ENCODE data around the gene TMPRSS13. TPM values are rescaled to one million over a fixed set of nuclear protein-coding genes. Genes with fewer than 3 reads are reported as not detected.

The TMPRSS13 gene
- total and polyA plus RNA-seq, 5 donors from 2014 or later = 0.57 to 3.4 (median 1.1) TPM

DNA sequence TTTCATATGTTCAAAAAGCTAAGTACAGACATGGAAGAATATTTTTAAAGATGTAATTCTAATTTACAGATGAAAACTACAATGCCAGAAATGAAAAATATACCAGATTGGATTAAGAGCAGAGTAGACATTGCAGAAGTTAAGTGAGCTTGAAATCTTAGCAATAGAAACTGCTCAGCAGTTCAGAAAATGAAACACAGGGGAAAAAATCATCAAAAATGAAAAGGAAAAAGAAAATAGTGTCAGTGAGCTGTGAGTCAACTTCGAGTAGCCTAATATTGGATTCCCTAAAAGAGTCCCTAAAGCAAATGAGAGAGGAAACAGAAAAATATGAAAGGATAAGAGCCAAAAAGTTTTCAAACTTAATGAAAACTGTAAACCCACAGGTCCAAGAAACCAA is 31.2 kb upstream of the TMPRSS13 start:
- Mint-ChIP-seq H3K4me3 (peak overlapping the region in 1 of 4 donors; percentile 26), H3K27ac (no peak overlapping the region), H3K9me3 (peaks cover 6 to 22% (median 10%) of the 10 kb centered on the region in 7 donors)

DNA sequence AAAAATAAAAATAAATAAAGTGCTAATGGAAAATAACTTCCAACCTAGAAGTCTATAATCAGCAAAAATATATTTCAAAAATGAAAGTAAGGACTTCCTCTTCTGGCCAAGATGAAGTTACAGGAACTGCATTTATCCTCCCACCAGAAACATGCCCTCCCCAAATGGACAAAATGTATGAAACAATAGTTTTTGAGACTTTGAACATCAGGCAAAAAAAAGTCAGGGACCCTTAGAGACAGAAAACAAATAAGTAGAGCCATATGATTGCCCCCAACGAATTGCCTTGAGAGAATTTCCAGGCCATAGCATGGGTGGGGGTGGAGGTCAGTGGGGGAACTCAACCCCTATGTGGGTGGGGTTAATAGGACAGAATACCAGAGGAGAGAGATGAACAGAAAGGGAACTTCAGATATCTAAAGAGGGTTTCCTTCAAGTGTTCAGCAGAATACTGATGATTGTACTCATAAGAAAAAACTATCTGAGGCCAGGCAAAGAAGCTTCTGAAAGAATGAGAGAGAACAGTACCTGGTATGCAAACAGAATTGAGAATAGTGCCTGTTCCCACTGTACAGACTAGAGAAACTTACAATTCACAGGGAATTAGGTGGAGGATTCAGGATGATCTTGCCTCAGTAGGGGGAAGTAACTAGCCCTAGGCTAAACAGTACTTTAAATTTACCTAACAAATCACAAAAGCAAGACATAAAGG is 30.4 kb upstream of the TMPRSS13 start:
- peaks cover 0 to 8% of the 10 kb centered on the region in 2 experiments for H3K9me3 ChIP-seq (ENCODE audit: control insufficient read depth in 2 of 2, low read length in 2 of 2)
- peaks cover 35 to 69% (median 47%) of the 10 kb centered on the region in 4 donors for H3K4me1 Mint-ChIP-seq
- H3K27me3 ChIP-seq (ENCODE audit: control insufficient read depth, insufficient read depth, low read length) = no peaks in the 10 kb centered on the region
- H3K36me3 Mint-ChIP-seq = peaks cover 38% of the 10 kb centered on the region
- H3K4me3 ChIP-seq (ENCODE audit: low read depth, low read length) = no peak overlapping the region
- peak in 1 of 3 donors; percentile 28 for DNase-seq
- H3K27ac Mint-ChIP-seq = peak overlapping the region in 1 of 3 donors; percentile 42
- peaks cover 5% of the 10 kb centered on the region for H3K4me1 ChIP-seq (ENCODE audit: control insufficient read depth, insufficient read depth, low read length, poor library complexity, severe bottlenecking)
- H3K27ac ChIP-seq (ENCODE audit: insufficient read depth, low read length, poor library complexity, severe bottlenecking) = no peak overlapping the region
- no peak overlapping the region for H3K4me3 Mint-ChIP-seq
- H3K9me3 Mint-ChIP-seq = peaks cover 7 to 22% (median 10%) of the 10 kb centered on the region in 7 donors
- H3K27me3 Mint-ChIP-seq = no peaks in the 10 kb centered on the region
- peaks cover 3% of the 10 kb centered on the region for H3K36me3 ChIP-seq (ENCODE audit: control insufficient read depth, insufficient read depth, low read length)
- no peak for ATAC-seq (ENCODE audit: low read depth in 2 of 2)

More for the DNA sequence above, 31.2 kb upstream of the TMPRSS13 start:
- H3K36me3 Mint-ChIP-seq = peaks cover 42% of the 10 kb centered on the region
- no peak for ATAC-seq (ENCODE audit: low read depth in 2 of 2)
- peaks cover 35 to 62% (median 50%) of the 10 kb centered on the region in 4 donors for H3K4me1 Mint-ChIP-seq
- Histone ChIP-seq H3K9me3 (ENCODE audit: control insufficient read depth in 2 of 2, low read length in 2 of 2) (peaks cover 0 to 8% of the 10 kb centered on the region in 2 experiments), H3K27ac (ENCODE audit: insufficient read depth, low read length, poor library complexity, severe bottlenecking) (no peak overlapping the region), H3K27me3 (ENCODE audit: control insufficient read depth, insufficient read depth, low read length) (no peaks in the 10 kb centered on the region), H3K4me3 (ENCODE audit: low read depth, low read length) (no peak overlapping the region), H3K36me3 (ENCODE audit: control insufficient read depth, insufficient read depth, low read length) (peaks cover 3% of the 10 kb centered on the region), H3K4me1 (ENCODE audit: control insufficient read depth, insufficient read depth, low read length, poor library complexity, severe bottlenecking) (no peaks in the 10 kb centered on the region)
- no peaks in the 10 kb centered on the region for H3K27me3 Mint-ChIP-seq
- no peak for DNase-seq

DNA sequence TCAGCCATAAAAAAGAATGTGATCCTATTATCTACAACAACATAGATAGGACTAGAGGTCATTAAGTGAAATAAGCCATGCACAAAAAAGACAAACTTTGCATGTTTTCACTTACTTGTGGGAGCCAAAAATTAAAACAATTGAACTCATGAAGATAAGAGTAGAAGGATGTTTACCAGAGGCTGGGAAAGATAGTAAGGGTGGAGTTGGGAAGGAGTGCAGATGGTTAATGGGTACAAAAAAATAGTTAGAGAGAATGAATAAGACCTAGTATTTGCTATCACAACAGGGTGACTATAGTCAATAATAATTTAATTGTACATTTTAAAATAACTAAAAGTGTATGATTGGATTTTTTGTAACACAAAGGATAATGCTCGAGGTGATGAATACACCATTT is 29.7 kb upstream of the TMPRSS13 start:
- no peak for DNase-seq
- peaks cover 7 to 22% (median 10%) of the 10 kb centered on the region in 7 donors for H3K9me3 Mint-ChIP-seq
- H3K27ac Mint-ChIP-seq = peak overlapping the region; percentile 40 to 46 (median 42)
- peaks cover 39 to 75% (median 49%) of the 10 kb centered on the region in 4 donors for H3K4me1 Mint-ChIP-seq
- ATAC-seq (ENCODE audit: low read depth in 2 of 2) = no peak
- Histone ChIP-seq H3K27me3 (ENCODE audit: control insufficient read depth, insufficient read depth, low read length) (no peaks in the 10 kb centered on the region), H3K4me1 (ENCODE audit: control insufficient read depth, insufficient read depth, low read length, poor library complexity, severe bottlenecking) (peaks cover 11% of the 10 kb centered on the region), H3K4me3 (ENCODE audit: low read depth, low read length) (no peak overlapping the region), H3K9me3 (ENCODE audit: control insufficient read depth in 2 of 2, low read length in 2 of 2) (peaks cover 0 to 8% of the 10 kb centered on the region in 2 experiments), H3K27ac (ENCODE audit: insufficient read depth, low read length, poor library complexity, severe bottlenecking) (no peak overlapping the region), H3K36me3 (ENCODE audit: control insufficient read depth, insufficient read depth, low read length) (peaks cover 3% of the 10 kb centered on the region)
- H3K4me3 Mint-ChIP-seq = no peak overlapping the region
- no peaks in the 10 kb centered on the region for H3K27me3 Mint-ChIP-seq
- H3K36me3 Mint-ChIP-seq = peaks cover 38% of the 10 kb centered on the region

DNA sequence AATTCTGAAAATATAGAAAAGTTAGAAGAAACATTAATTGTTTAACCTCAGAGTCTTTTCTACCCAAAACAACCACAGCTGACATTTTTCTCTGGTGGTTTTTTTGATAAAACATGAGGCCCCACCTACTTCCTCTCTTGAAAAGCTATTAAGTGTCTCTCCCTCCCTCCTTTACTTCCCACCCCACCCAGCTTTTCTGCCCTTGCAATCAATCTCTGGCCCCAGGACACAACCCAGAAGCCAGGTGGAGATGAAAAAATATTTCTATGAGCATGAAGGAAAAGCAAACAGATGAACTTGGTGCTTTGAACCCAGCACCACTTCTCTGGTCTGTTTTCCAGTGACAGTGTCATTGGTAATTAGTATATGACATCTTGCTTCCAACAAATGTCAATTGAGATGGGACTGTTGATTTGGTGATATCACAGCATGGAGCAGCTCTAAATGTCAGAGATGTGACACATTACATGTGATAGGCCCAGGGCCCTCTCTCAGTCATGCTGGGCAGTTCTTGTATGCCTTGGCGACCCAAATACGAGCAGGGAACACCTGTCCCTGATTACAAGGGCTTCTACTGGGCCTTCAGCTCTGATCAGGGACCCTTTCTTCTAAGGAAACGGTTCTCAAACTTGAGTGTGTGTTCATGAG is 23.9 kb upstream of the TMPRSS13 start:
- peak overlapping the region; percentile 80 for H3K27ac ChIP-seq (ENCODE audit: insufficient read depth, low read length, poor library complexity, severe bottlenecking)
- Mint-ChIP-seq H3K27ac (peak overlapping the region; percentile 92 to 98 (median 93)), H3K4me1 (peaks cover 53 to 96% (median 70%) of the 10 kb centered on the region in 4 donors), H3K9me3 (peaks cover 0 to 12% (median 5%) of the 10 kb centered on the region in 7 donors), H3K27me3 (peaks cover 4% of the 10 kb centered on the region), H3K4me3 (peak overlapping the region; percentile 84 to 96 (median 88)), H3K36me3 (peaks cover 18% of the 10 kb centered on the region)
- H3K36me3 ChIP-seq (ENCODE audit: control insufficient read depth, insufficient read depth, low read length) = no peaks in the 10 kb centered on the region
- H3K4me1 ChIP-seq (ENCODE audit: control insufficient read depth, insufficient read depth, low read length, poor library complexity, severe bottlenecking) = peaks cover 68% of the 10 kb centered on the region
- H3K27me3 ChIP-seq (ENCODE audit: control insufficient read depth, insufficient read depth, low read length) = no peaks in the 10 kb centered on the region
- peak; percentile 17 to 31 for ATAC-seq (ENCODE audit: low read depth in 2 of 2)
- peak; percentile 18 to 84 (median 78) for DNase-seq
- H3K9me3 ChIP-seq (ENCODE audit: control insufficient read depth in 2 of 2, low read length in 2 of 2) = no peaks in the 10 kb centered on the region
- H3K4me3 ChIP-seq (ENCODE audit: low read depth, low read length) = peak overlapping the region; percentile 83

DNA sequence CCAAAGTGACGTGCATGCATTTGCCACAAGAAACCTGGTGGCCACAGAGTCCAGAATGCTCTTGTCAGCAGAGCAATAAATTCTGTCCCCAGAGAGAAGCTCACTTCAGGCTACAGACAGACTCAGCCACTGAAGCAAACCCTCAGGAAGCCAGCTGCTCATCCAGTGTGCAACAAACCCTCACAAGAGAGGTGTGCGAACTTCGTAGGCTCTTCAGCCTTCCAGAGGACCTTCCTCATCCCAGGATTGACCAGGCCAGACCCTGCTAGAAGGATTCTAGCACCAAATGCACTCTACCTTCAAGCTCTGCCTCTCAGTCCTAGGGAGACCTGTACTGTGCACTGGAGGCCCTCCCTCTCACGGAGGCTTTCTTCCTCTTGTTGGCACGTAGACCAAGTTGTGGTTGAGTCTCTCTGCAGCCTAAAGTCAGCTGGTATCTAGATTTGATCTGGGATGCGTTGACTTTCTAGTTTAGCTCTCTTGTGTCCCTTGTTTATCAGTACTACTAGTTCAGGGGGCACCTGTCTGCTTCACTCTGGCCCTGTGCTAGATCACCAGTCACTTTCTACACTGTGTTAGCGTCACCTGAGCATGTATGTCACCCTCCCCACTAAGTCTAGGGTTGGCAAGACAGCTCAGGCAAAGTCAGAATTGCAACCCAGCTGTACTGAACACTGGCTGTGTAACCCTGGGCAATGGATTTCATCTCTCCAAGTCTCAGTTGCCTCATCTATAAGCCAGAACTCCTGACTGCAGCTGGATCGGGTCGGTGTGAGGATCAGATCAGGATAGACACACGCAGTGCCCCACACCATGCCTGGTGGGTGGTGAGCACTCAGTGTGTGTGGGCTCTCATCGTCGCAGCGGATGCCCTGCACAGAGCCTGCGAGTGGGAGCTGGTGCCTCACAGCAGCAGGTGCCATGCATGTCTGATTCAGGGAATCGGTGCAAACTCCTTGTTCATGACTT is 22.1 kb upstream of the TMPRSS13 start:
- H3K27ac Mint-ChIP-seq = peak overlapping the region; percentile 92 to 98 (median 93)
- H3K4me3 ChIP-seq (ENCODE audit: low read depth, low read length) = peak overlapping the region; percentile 74
- peaks cover 40 to 97% (median 69%) of the 10 kb centered on the region in 4 donors for H3K4me1 Mint-ChIP-seq
- ATAC-seq (ENCODE audit: low read depth in 2 of 2) = peak; percentile 62 to 75
- peaks cover 0 to 2% (median 0%) of the 10 kb centered on the region in 7 donors for H3K9me3 Mint-ChIP-seq
- H3K4me1 ChIP-seq (ENCODE audit: control insufficient read depth, insufficient read depth, low read length, poor library complexity, severe bottlenecking) = peaks cover 85% of the 10 kb centered on the region
- peaks cover 4% of the 10 kb centered on the region for H3K36me3 Mint-ChIP-seq
- DNase-seq = peak in 2 of 3 donors; percentile 56 to 83
- H3K4me3 Mint-ChIP-seq = peak overlapping the region; percentile 84 to 96 (median 88)
- H3K27me3 ChIP-seq (ENCODE audit: control insufficient read depth, insufficient read depth, low read length) = no peaks in the 10 kb centered on the region
- H3K9me3 ChIP-seq (ENCODE audit: control insufficient read depth in 2 of 2, low read length in 2 of 2) = no peaks in the 10 kb centered on the region
- H3K27me3 Mint-ChIP-seq = peaks cover 4% of the 10 kb centered on the region
- H3K36me3 ChIP-seq (ENCODE audit: control insufficient read depth, insufficient read depth, low read length) = no peaks in the 10 kb centered on the region
- peak overlapping the region; percentile 80 for H3K27ac ChIP-seq (ENCODE audit: insufficient read depth, low read length, poor library complexity, severe bottlenecking)

DNA sequence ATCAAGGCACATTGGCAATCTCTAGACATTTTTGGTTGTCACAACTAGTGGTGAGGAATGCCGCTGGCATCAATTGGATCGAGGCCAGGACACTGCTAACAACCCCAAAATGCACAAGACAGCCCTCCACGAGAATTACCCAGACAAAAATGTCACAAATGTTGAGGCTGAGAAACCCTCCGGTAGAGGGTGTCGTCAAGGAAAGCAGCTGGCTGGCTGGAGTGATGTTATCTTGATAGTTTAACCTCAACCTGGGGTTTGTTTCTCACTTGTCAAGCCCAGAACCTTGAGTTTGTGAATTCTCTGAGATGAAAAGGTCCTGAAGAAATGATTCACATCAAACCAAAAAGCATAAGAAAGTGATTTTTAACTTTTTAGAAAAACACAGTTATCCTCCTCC is 21.1 kb upstream of the TMPRSS13 start:
- Histone ChIP-seq H3K4me3 (ENCODE audit: low read depth, low read length) (peak overlapping the region; percentile 74), H3K36me3 (ENCODE audit: control insufficient read depth, insufficient read depth, low read length) (no peaks in the 10 kb centered on the region), H3K9me3 (ENCODE audit: control insufficient read depth in 2 of 2, low read length in 2 of 2) (no peaks in the 10 kb centered on the region), H3K4me1 (ENCODE audit: control insufficient read depth, insufficient read depth, low read length, poor library complexity, severe bottlenecking) (peaks cover 86% of the 10 kb centered on the region), H3K27ac (ENCODE audit: insufficient read depth, low read length, poor library complexity, severe bottlenecking) (peak overlapping the region; percentile 80), H3K27me3 (ENCODE audit: control insufficient read depth, insufficient read depth, low read length) (no peaks in the 10 kb centered on the region)
- peak overlapping the region; percentile 92 to 98 (median 93) for H3K27ac Mint-ChIP-seq
- H3K36me3 Mint-ChIP-seq = no peaks in the 10 kb centered on the region
- peaks cover 36 to 96% (median 69%) of the 10 kb centered on the region in 4 donors for H3K4me1 Mint-ChIP-seq
- peak overlapping the region; percentile 84 to 96 (median 88) for H3K4me3 Mint-ChIP-seq
- ATAC-seq (ENCODE audit: low read depth in 2 of 2) = peak; percentile 48 to 49
- peaks cover 0 to 1% (median 0%) of the 10 kb centered on the region in 7 donors for H3K9me3 Mint-ChIP-seq
- peak; percentile 46 to 90 (median 81) for DNase-seq
- H3K27me3 Mint-ChIP-seq = peaks cover 4% of the 10 kb centered on the region

DNA sequence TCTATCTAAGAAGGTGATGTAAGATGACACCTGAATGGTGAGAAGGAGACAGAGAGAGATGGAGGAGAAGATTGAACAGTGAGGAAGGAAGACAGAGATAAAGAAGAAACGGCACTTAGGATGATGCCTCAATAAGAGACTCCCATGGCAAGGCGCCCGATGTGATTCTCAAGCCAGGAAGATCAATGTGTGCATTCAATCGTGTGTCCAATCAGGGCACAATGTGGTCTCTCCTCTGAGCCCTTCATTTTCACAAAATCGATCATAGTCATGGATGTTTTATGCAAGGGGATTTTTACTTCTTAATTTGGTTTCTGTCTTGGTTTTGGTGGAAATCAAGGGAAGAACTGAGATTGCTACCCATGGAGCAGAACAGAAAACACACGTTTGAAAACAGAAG is 19.9 kb upstream of the TMPRSS13 start:
- H3K4me1 ChIP-seq (ENCODE audit: control insufficient read depth, insufficient read depth, low read length, poor library complexity, severe bottlenecking) = peaks cover 85% of the 10 kb centered on the region
- H3K27ac ChIP-seq (ENCODE audit: insufficient read depth, low read length, poor library complexity, severe bottlenecking) = peak overlapping the region; percentile 80
- peaks cover 4% of the 10 kb centered on the region for H3K27me3 Mint-ChIP-seq

More for the DNA sequence above, 19.9 kb upstream of the TMPRSS13 start:
- Mint-ChIP-seq H3K9me3 (no peaks in the 10 kb centered on the region), H3K4me1 (peaks cover 47 to 97% (median 75%) of the 10 kb centered on the region in 4 donors), H3K36me3 (no peaks in the 10 kb centered on the region), H3K27ac (peak overlapping the region; percentile 92 to 96 (median 93)), H3K4me3 (peak overlapping the region; percentile 64 to 88 (median 79))
- Histone ChIP-seq H3K27me3 (ENCODE audit: control insufficient read depth, insufficient read depth, low read length) (no peaks in the 10 kb centered on the region), H3K36me3 (ENCODE audit: control insufficient read depth, insufficient read depth, low read length) (no peaks in the 10 kb centered on the region), H3K9me3 (ENCODE audit: control insufficient read depth in 2 of 2, low read length in 2 of 2) (no peaks in the 10 kb centered on the region), H3K4me3 (ENCODE audit: low read depth, low read length) (peak overlapping the region; percentile 39)
- ATAC-seq (ENCODE audit: low read depth in 2 of 2) (no peak), DNase-seq (no peak)

All from CD4-positive, CD25-positive, alpha-beta regulatory T cell (primary cell).